ENCODE measurements around the gene COA5. TPM values are rescaled to one million over a fixed set of nuclear protein-coding genes. Genes with fewer than 3 reads are reported as not detected.

Gene COA5
- total RNA-seq, 1 donor from 2014 or later = 22.0 TPM

Other genes with a start within 250 kb of the COA5 start
- gene INPP4A, start 163.7 kb downstream of the COA5 start, total RNA-seq = 40.2 and 45.0 TPM in 2 replicates
- gene UNC50, start 77 bp upstream of the COA5 start, total RNA-seq = 38.5 and 39.0 TPM in 2 replicates
- gene MGAT4A, start 122.6 kb upstream of the COA5 start, total RNA-seq = 48.8 and 49.2 TPM in 2 replicates